SJSA1 (cell line): ENCODE results near the gene AATK. TPM values are rescaled to one million over a fixed set of nuclear protein-coding genes. Genes with fewer than 3 reads are reported as not detected.

Experiments used
- DNase-seq, 2 experiments: peaks; one replicate each; pipeline ENCODE4 v3.0.0-alpha.2; 2015 to 2020; ENCODE audit warnings: low spot score in 2 of 2, low read depth in 1 of 2
- H3K27ac ChIP-seq: fragments of 250-450 bp; sonication (Bioruptor Pico); 2 replicates; pipeline ENCODE4 v1.5.1; 2020; ENCODE audit warnings: mild to moderate bottlenecking, moderate library complexity
- H3K27me3 ChIP-seq: fragments of 250-450 bp; sonication (Bioruptor Pico); replicated peaks from 2 replicates; pipeline ENCODE4 v1.5.1; 2020; ENCODE audit warnings: mild to moderate bottlenecking, moderate library complexity
- H3K36me3 ChIP-seq: fragments of 250-450 bp; sonication (Bioruptor Pico); 2 replicates; pipeline ENCODE4 v1.5.1; 2020; ENCODE audit warnings: mild to moderate bottlenecking
- H3K4me1 ChIP-seq: fragments of 250-450 bp; sonication (Bioruptor Pico); replicated peaks from 2 replicates; pipeline ENCODE4 v1.6.1; 2021; ENCODE audit warnings: mild to moderate bottlenecking
- H3K4me3 ChIP-seq: fragments of 250-450 bp; sonication (Bioruptor Pico); 2 replicates; pipeline ENCODE4 v1.5.1; 2020; ENCODE audit warnings: mild to moderate bottlenecking
- H3K9me3 ChIP-seq: fragments of 250-450 bp; sonication (Bioruptor Pico); replicated peaks from 2 replicates; pipeline ENCODE4 v1.5.1; 2020; ENCODE audit warnings: mild to moderate bottlenecking
- total RNA-seq: library from RNA; depleted of rRNA; stranded (reverse); fragments of >200 nt; shearing (Covaris generic); gene quantifications from 2 replicates; pipeline ENCODE4 v1.2.3, GENCODE V29; 2014

AATK gene
- total RNA-seq, 1 experiment from 2014 or later = 0.18 TPM

DNA sequence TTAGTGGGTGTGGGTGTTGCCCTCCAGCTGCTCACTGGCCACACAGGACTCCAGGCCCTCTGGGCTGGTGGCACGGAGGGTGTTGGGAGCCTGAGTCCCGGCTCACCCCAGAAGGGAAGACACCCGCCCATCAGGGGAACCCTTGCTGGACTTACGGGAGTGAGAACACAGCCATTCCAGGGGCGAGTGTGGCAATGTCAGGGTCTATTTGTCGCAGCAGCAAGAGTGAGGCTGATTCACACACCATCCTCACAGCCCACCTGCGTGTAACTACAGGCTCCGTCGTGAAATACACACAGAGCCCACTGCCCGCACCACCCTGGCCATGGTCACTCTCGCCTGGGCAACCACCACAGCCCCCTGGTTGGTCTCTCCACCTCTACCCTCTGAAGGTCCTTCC, 17.8 kb upstream of the AATK start:
- no peak for DNase-seq
- Histone ChIP-seq H3K27me3 (peaks cover 20% of the 10 kb centered on the region), H3K4me3 (no peak overlapping the region), H3K4me1 (no peaks in the 10 kb centered on the region), H3K9me3 (no peaks in the 10 kb centered on the region; the same call in 1 of the 2 replicates), H3K36me3 (peaks cover 7% of the 10 kb centered on the region), H3K27ac (no peak overlapping the region)

DNA sequence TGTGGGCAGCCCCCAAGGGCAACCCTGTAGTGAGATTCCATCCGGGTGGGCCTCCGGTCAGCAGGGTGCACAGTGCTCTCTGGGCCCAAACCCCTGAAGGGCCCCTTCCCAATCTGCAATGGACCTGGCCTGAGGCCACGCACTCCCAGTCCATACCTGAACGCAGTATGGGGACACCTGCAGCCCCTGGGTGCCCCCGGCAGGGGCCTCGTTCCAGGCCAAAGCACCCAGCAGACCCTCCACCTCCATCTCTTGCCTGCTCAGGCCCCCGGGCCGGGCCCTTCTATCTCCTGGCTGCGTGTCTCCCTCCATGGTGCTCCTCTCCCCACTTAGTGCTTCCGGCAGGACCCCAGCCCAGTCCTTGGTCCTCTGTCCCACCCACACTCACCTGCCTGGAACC, 17.3 kb upstream of the AATK start:
- peaks cover 20% of the 10 kb centered on the region for H3K27me3 ChIP-seq
- DNase-seq = no peak
- H3K4me1 ChIP-seq = no peaks in the 10 kb centered on the region
- H3K27ac ChIP-seq = no peak overlapping the region
- H3K4me3 ChIP-seq = no peak overlapping the region
- peaks cover 2% of the 10 kb centered on the region; the same call in 1 of the 2 replicates for H3K36me3 ChIP-seq
- H3K9me3 ChIP-seq = no peaks in the 10 kb centered on the region; the same call in 1 of the 2 replicates

DNA sequence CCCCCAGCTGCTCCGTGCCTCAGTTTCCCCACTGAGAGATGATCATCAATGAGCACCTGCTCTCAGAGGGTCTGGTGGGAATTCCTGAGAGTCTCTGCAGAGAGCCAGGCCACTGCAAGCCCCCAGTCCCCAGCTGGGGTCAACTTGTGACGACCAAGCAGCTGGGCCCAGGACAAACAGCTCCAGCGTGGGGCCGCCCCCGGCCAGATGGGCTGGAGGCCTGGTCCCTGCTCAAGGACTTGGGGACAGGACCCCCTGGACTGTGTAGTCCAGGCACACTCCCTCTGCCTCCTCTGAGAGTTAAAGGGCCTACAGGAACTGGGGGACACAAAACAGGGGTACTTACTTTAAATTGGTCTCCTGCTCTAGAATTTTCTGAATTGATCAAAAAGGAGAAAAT, 16.6 kb upstream of the AATK start:
- no peaks in the 10 kb centered on the region for H3K36me3 ChIP-seq
- no peaks in the 10 kb centered on the region for H3K4me1 ChIP-seq
- H3K9me3 ChIP-seq = no peaks in the 10 kb centered on the region; the same call in 1 of the 2 replicates
- no peak for DNase-seq
- peaks cover 20% of the 10 kb centered on the region for H3K27me3 ChIP-seq
- no peak overlapping the region for H3K4me3 ChIP-seq
- H3K27ac ChIP-seq = no peak overlapping the region

DNA sequence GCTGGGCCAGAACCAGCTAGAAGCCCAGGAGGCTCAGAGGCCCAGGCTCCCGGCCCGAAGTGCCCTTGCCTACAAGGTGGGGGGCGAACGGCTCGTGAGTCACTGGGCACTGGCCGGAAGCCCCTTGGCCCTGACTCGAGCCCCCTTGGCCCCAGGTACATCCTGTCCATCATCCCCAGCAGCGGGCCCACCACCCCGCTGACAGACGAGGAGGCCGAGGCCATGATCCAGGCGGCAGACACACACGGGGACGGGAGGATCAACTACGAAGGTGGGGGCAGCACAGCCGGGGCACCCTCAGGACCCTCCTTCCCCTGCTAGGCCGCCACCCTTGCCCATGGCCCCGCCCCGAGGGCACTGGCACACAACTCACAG, 15.8 kb upstream of the AATK start:
- H3K4me1 ChIP-seq = no peaks in the 10 kb centered on the region
- H3K27me3 ChIP-seq = peaks cover 20% of the 10 kb centered on the region
- H3K27ac ChIP-seq = no peak overlapping the region
- no peak for DNase-seq
- no peaks in the 10 kb centered on the region; the same call in 1 of the 2 replicates for H3K9me3 ChIP-seq
- H3K36me3 ChIP-seq = no peaks in the 10 kb centered on the region
- no peak overlapping the region for H3K4me3 ChIP-seq

DNA sequence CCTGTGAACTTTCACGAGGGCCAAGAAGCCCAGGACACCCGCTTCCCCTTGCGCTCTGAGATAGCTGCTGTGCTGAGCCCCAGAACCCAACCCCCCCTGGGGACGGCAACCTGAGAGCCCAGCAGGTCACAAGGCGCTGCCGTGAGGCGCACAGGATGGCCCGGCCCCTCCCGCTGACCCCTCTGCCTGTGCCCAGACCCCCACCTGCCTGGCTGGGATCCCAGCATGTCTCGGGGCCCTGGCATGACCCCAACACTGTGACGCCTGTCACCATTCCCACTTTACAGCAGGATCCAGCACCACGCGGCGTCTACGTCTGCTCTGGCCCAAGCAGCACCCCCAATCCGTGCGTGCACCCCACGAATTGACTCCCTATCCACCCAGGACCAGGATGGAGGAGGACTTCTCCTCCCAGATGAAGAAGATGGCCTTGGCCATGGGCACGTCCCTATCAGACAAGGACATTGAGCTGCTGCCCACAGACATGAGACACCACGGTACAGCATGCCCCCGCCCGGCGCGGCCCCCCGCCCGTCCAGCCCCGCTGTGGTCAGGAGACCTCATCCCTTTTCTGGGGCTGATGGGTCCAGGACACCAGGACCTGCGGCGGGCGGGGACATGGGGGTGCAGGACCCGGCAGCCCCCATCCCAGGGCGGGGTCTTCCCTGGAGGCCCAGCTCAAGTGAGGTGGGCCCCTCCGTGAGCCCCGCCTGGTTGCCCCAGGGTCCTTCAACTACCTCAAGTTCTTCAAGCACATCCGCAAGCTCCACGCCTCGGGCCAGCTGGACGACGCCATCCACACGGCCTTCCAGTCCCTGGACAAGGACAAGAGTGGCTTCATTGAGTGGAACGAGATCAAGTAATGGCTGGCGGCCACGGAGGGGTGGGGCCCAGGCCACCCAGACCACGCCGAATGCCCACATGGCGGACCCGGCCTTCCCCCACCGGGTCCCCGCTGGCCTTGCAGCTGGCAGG, 15.1 kb upstream of the AATK start:
- Histone ChIP-seq H3K27me3 (peaks cover 20% of the 10 kb centered on the region), H3K27ac (no peak overlapping the region), H3K36me3 (no peaks in the 10 kb centered on the region), H3K4me3 (no peak overlapping the region), H3K4me1 (no peaks in the 10 kb centered on the region), H3K9me3 (no peaks in the 10 kb centered on the region; the same call in 1 of the 2 replicates)
- no peak for DNase-seq

DNA sequence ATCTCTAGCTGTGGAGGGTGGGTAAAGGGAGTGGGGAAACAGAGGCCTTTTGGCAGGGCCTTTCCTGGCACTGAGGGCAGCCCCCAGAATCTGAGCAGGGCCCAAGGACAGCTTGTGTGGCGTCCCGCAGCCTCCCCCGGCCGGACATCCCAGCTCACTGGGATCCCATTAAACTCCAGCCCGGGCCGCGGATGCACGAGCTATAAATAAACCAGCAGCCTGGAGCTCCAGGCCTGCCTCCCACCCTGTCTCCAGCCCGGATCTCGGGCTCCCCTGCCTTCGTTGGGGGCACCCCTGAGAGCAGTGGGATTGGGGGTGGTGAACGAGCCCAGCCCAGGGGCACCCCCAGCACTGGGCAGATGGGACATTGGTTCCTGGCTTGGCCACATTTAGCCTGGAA, 13.8 kb upstream of the AATK start:
- Histone ChIP-seq H3K4me3 (no peak overlapping the region), H3K4me1 (no peaks in the 10 kb centered on the region), H3K9me3 (peaks cover 4% of the 10 kb centered on the region), H3K36me3 (no peaks in the 10 kb centered on the region), H3K27ac (no peak overlapping the region), H3K27me3 (peaks cover 18% of the 10 kb centered on the region)
- no peak for DNase-seq

DNA sequence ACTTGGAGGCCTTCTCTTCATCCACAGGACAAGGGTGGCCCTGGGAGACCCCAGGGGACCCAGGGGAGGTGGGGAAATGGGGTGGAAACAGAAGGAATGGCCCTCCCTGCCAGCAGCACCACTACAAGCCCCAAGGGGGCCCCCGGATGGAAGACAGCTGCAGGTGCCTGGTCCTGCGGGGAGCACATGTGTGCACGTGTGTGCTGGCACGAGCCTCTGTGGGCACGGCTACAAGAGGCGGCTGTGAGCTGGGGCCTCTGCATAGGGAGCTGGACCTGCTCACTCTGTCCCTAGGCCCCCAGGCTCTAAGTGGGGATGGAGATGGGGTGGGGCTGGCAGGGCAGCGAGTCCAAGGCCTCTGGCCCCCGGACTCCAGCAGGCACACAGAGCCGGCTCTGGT, 13.2 kb upstream of the AATK start:
- no peak for DNase-seq
- Histone ChIP-seq H3K36me3 (no peaks in the 10 kb centered on the region), H3K27me3 (peaks cover 11% of the 10 kb centered on the region; the same call in 1 of the 2 replicates), H3K4me1 (no peaks in the 10 kb centered on the region), H3K9me3 (peaks cover 4% of the 10 kb centered on the region), H3K4me3 (no peak overlapping the region), H3K27ac (no peak overlapping the region)

DNA sequence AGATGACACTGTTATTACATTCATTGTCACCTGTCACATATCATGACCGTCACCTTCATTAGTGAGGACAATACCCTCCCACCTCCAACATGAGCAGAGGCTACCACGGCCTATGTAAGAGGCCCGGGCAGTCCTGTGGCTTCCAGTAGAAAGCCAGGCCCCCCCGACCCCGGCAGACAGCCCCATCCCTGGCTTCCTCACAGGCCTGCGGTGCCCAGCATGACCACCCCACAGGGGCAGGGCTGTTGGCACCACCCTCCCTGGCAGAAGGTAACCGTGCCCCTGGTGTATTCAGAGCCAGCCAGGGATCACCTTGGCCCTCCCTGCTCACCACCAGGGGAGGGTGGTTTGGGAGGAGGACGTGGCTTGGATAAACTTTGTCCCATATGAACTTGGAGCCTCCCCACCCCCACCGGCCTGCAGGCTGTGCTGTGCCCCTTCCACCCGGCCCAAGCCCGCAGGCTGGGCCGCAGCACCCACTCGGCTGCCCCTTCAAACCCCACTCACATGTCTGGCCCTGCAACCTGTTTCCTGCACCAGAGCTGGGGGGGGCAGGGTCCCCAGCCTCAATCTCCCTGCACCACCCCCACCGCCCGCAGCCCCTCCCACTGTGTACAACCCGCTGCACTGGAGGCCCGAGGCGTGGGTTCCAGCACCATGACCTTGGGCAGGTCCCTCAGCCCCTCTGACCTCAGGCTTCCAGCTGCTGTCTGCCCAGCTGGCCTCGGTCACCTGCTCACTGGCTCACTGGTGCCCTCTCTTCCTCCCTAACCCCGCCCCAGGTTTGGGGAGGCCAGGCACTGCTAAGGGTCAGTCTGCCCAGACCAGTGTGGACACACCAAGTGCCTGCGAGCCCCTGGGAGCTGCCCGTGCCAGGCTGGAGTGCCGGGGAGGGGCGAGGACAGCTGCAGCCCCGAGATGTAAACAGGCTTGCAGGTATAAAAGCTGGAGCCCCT, 12.4 kb upstream of the AATK start:
- H3K27me3 ChIP-seq = peaks cover 7% of the 10 kb centered on the region; the same call in 1 of the 2 replicates
- no peak overlapping the region for H3K27ac ChIP-seq
- peaks cover 4% of the 10 kb centered on the region for H3K9me3 ChIP-seq
- H3K4me1 ChIP-seq = no peaks in the 10 kb centered on the region
- no peaks in the 10 kb centered on the region for H3K36me3 ChIP-seq
- no peak for DNase-seq
- H3K4me3 ChIP-seq = no peak overlapping the region

DNA sequence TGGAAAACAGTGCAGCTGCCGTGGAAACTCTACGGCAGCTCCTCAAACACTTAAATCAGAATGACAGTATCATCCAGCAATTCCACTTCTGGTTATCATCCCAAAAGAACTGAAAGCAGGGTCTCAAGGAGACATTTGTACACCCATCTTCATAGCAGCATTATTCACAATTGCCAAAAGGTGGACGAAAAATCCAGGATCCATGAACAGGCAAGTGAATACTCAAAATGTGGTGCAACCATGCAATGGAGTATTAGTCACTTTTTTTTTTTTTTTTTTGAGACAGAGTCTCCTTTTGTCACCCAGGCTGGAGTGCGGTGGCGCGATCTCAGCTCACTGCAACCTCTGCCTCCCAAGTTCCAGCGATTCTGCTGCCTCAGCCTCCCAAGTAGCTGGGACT, 10.6 kb upstream of the AATK start:
- no peak for DNase-seq
- Histone ChIP-seq H3K36me3 (no peaks in the 10 kb centered on the region), H3K27me3 (peaks cover 5% of the 10 kb centered on the region; the same call in 1 of the 2 replicates), H3K4me3 (no peak overlapping the region), H3K9me3 (peaks cover 4% of the 10 kb centered on the region), H3K4me1 (0 out of 2 replicates have a peak, but pooled peaks cover 6% of the 10 kb centered on the region), H3K27ac (no peak overlapping the region)

DNA sequence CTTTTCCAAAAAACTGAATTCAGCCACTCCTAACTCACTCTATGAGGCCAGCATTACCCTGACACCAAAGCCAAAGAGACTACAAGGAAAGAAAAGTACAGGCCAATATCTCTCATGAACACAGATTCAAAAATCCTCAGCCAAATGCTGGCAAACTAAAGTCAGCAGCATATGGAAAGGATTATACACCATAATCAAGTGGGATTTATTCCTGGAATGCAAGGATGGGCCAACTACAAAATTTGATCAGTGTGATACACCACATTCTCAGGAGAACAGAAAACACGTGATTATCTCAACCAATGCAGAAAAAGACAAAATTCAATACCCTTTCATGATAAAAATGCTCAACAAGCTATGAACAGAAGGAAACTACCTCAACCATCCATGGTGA, 7.7 kb upstream of the AATK start:
- H3K4me3 ChIP-seq = no peak overlapping the region
- no peak for DNase-seq
- H3K9me3 ChIP-seq = peaks cover 4% of the 10 kb centered on the region
- no peaks in the 10 kb centered on the region for H3K36me3 ChIP-seq
- H3K27ac ChIP-seq = no peak overlapping the region
- H3K4me1 ChIP-seq = 0 out of 2 replicates have a peak, but pooled peaks cover 6% of the 10 kb centered on the region
- H3K27me3 ChIP-seq = peaks cover 14% of the 10 kb centered on the region; the same call in 1 of the 2 replicates

DNA sequence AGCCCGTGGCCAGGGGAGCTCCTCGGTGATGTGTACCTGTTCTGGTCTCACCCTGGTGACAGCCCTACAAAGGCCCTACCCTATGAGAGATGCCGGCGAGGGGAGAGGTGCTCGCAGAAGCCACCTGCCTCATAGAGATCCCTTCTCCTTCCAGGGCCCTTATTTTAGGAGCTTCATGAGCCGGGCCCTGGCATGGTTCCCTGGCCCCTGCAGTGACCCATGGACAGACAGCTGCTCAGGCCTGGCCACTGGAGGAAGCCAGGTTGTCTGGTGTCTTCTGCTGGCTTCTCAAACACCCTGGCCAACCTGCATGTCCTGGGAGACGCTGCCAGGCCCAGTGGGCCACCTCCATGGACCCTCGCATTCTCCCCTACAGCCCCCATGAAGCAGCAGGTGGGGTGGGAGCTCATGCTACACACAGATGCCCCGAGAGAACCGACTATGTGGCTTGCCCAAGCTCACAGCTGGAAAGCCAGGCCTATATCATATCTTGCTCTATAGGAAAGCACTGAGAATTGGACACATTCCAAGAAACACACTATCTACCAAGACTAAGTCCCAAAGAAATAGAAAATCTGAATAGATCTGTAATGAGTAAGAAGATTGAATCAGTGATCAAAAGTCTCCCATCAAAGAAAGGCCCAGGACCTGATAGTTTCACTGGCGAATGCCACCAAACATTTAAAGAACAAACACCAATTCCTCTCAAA, 7.2 kb upstream of the AATK start:
- Histone ChIP-seq H3K36me3 (no peaks in the 10 kb centered on the region), H3K4me1 (0 out of 2 replicates have a peak, but pooled peaks cover 6% of the 10 kb centered on the region), H3K27ac (no peak overlapping the region), H3K27me3 (peaks cover 14% of the 10 kb centered on the region), H3K9me3 (peaks cover 4% of the 10 kb centered on the region), H3K4me3 (no peak overlapping the region)
- no peak for DNase-seq

DNA sequence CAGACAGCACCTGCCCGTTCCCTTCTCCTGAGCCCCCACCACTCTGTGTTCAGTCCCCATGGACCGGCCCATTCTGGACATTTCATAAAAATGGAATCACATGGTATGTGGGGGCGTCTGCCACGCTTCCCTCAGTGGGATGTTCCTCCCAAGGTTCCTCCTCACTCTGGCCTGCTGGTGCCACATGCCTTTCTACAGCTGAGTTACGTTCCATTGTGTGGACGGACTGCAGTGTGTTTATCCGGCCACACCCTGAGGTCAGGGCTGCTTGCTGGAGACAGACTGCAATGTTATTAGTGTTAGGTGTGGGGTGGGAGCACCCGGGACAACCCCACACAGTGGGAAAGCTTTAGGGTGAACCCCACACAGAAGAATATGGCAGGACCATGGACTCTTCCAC, 5.9 kb upstream of the AATK start:
- peaks cover 6% of the 10 kb centered on the region for H3K9me3 ChIP-seq
- H3K27ac ChIP-seq = no peak overlapping the region
- H3K4me1 ChIP-seq = 0 out of 2 replicates have a peak, but pooled peaks cover 6% of the 10 kb centered on the region
- DNase-seq = no peak
- no peaks in the 10 kb centered on the region for H3K36me3 ChIP-seq
- peaks cover 23% of the 10 kb centered on the region for H3K27me3 ChIP-seq
- no peak overlapping the region for H3K4me3 ChIP-seq
